HepG2 (cell line): ENCODE measurements around the gene ATIC. TPM values are rescaled to one million over a fixed set of nuclear protein-coding genes. Genes with fewer than 3 reads are reported as not detected.

Source experiments
- AFF4 ChIP-seq: sonication (generic); formaldehyde crosslinking; IDR thresholded peaks from 2 replicates; pipeline ENCODE4 v1.4.0; 2020; ENCODE audit warnings: missing genetic modification reagents
- ARID4A ChIP-seq: sonication (generic); formaldehyde crosslinking; IDR thresholded peaks from 2 replicates; pipeline ENCODE4 v1.5.0; 2020; ENCODE audit warnings: mild to moderate bottlenecking, missing genetic modification reagents, borderline replicate concordance
- BORCS8-MEF2B ChIP-seq: sonication (generic); formaldehyde crosslinking; IDR thresholded peaks from 2 replicates; pipeline ENCODE4 v1.8.0; 2022; ENCODE audit warnings: mild to moderate bottlenecking, missing genetic modification reagents
- CCAR2 ChIP-seq: fragments of 200-400 bp; formaldehyde crosslinking; optimal IDR thresholded peaks from 2 replicates; pipeline ENCODE3; 2018; ENCODE audit warnings: low read depth, mild to moderate bottlenecking, low read length, moderate library complexity
- FOXK2 ChIP-seq: fragments of 450-650 bp; IDR thresholded peaks from 2 replicates; pipeline ENCODE4 v1.6.1; 2016
- POLR2A ChIP-seq, 2 experiments: IDR thresholded peaks; 2 replicates each; pipeline ENCODE4 v1.6.1; 2011; ENCODE audit warnings: low read depth in 2 of 2, low read length in 2 of 2, mild to moderate bottlenecking in 1 of 2, moderate library complexity in 1 of 2; ENCODE audit not compliant: insufficient read depth in 1 of 2
- POLR2G ChIP-seq: fragments of 200-400 bp; formaldehyde crosslinking; IDR thresholded peaks from 2 replicates; pipeline ENCODE4 v1.6.1; 2018; ENCODE audit warnings: mild to moderate bottlenecking, low read depth, low read length, moderate library complexity
- RELA ChIP-seq: sonication (generic); formaldehyde crosslinking; IDR thresholded peaks from 2 replicates; pipeline ENCODE4 v1.4.0; 2020; ENCODE audit warnings: missing genetic modification reagents
- ZFP91 ChIP-seq: sonication (generic); formaldehyde crosslinking; IDR thresholded peaks from 2 replicates; pipeline ENCODE4 v1.9.0; 2022; ENCODE audit warnings: missing genetic modification reagents, mild to moderate bottlenecking, borderline replicate concordance
- ZNF563 ChIP-seq: sonication (generic); formaldehyde crosslinking; IDR thresholded peaks from 2 replicates; pipeline ENCODE4 v1.8.0; 2022; ENCODE audit warnings: mild to moderate bottlenecking, moderate library complexity, missing genetic modification reagents
- polyA plus RNA-seq, 8 experiments: library from polyadenylated mRNA; depleted of rRNA in 3 of 8; stranded (reverse) in 7 of 8; unstranded in 1 of 8; fragments of >200 nt; fragmentation: Illumina TruSeq in 4 of 8; extraction: Trizol in 4 of 8; gene quantifications; 2 replicates each; pipeline versions ENCODE4 v1.2.1 to v1.2.3, GENCODE V29; 2011 to 2016; ENCODE audit warnings: low read depth in 4 of 8, missing spikeins in 1 of 8, mixed read lengths in 1 of 8; ENCODE audit not compliant: insufficient read depth in 1 of 8
- total RNA-seq, 5 experiments: library from RNA; depleted of rRNA; stranded (reverse); fragments of >200 nt; fragmentation: Illumina TruSeq; extraction: Trizol; gene quantifications; 2 replicates each; pipeline ENCODE4 v1.2.3, GENCODE V29; 2016; ENCODE audit warnings: low read depth in 1 of 5

ATIC gene
- total and polyA plus RNA-seq, 2 of the 13 experiments (the other 11 are each of a cell fraction or from before 2014, with no cell fraction given) = 89.8 to 146 TPM

GRCh38 chr2:215382011-215382410, 70.2 kb downstream of the ATIC start (continued):
- TF ChIP-seq ARID4A (CRISPR knock-in tag) (no peak), FOXK2 (no peak), BORCS8-MEF2B (CRISPR knock-in tag) (no peak), POLR2G (peak; percentile 50; the same call in 1 of the 2 replicates), AFF4 (peak; percentile 49; the same call in 1 of the 2 replicates), ZFP91 (no peak), CCAR2 (no peak), ZNF563 (CRISPR knock-in tag) (no peak), RELA (no peak), POLR2A (IDR thresholded peaks at IDR 0.05; ENCODE audit: insufficient read depth in 1 of 2, low read depth in 2 of 2, low read length in 2 of 2) (peak; percentile 25 to 37; a peak in 1 of 4 replicates)
